Fibroblast of the conjunctiva (primary cell): ENCODE results near the gene HDGFL1.

Experiments used
- DNase-seq: peaks from one replicate; pipeline ENCODE4 v3.0.0-alpha.2; 2010; ENCODE audit warnings: low read depth

HDGFL1 gene

GRCh38 chr6:22590423-22590822 lies 21.1 kb downstream of the HDGFL1 start:
- DNase-seq, result no peak

- DNase-seq, result no peak
Measured at GRCh38 chr6:22593895-22594294, 24.5 kb downstream of the HDGFL1 start.

- DNase-seq, result no peak
Measured at GRCh38 chr6:22596011-22596410, 26.6 kb downstream of the HDGFL1 start.

- no peak for DNase-seq
Measured at GRCh38 chr6:22598339-22598738, 29.0 kb downstream of the HDGFL1 start.

GRCh38 chr6:22600059-22600458 lies 30.7 kb downstream of the HDGFL1 start:
- DNase-seq, result no peak

- no peak for DNase-seq
Measured at GRCh38 chr6:22601984-22602383, 32.6 kb downstream of the HDGFL1 start.

GRCh38 chr6:22605736-22606135 lies 36.4 kb downstream of the HDGFL1 start:
- DNase-seq, result no peak

- no peak for DNase-seq
Measured at GRCh38 chr6:22610127-22610526, 40.8 kb downstream of the HDGFL1 start.

- DNase-seq, result peak; percentile 13
Measured at GRCh38 chr6:22612236-22612635, 42.9 kb downstream of the HDGFL1 start.

GRCh38 chr6:22613051-22613450 lies 43.7 kb downstream of the HDGFL1 start:
- no peak for DNase-seq

- DNase-seq, result peak; percentile 62
Measured at GRCh38 chr6:22613695-22614094, 44.3 kb downstream of the HDGFL1 start.

GRCh38 chr6:22614547-22614946 lies 45.2 kb downstream of the HDGFL1 start:
- no peak for DNase-seq

- DNase-seq, result no peak
Measured at GRCh38 chr6:22621028-22621427, 51.7 kb downstream of the HDGFL1 start.
